ENCODE data around the gene CDC26.

Gene CDC26

DNA sequence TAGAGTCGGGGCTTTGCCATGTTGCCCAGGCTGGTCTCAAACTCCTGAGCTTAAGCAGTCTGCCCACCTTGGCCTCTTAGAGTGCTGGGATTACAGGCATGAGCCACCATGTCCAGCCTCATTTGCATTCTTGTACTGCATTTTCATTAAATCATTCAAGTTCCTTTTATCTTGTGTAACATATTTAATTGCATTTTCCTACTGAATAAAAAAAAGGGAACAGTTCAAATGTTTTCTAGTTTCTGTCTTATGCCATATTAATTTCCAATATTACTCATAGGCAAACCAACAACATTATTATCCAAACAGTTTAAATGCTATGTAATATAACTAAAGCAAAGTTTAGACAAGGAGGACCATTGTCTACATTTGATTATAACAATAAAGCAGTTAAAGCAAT, 47.9 kb downstream of the CDC26 start:
- H3K27me3 ChIP-seq (ENCODE audit: insufficient read depth, low read length): no peaks in the 10 kb centered on the region
- no peak overlapping the region for H4K8ac ChIP-seq (ENCODE audit: low read depth, low read length)
- H4K12ac ChIP-seq (ENCODE audit: low read depth, low read length): no peak overlapping the region
- H4K91ac ChIP-seq (ENCODE audit: low read depth, low read length): no peak overlapping the region
- H2AK5ac ChIP-seq (ENCODE audit: low read length): no peak overlapping the region
- no peak overlapping the region for H3K27ac ChIP-seq (ENCODE audit: low read depth, low read length)
- H3K9me3 ChIP-seq (ENCODE audit: insufficient read depth, low read depth, low read length): no peaks in the 10 kb centered on the region
- no peak overlapping the region for H3K23ac ChIP-seq (ENCODE audit: low read length)
- H2BK120ac ChIP-seq (ENCODE audit: insufficient read depth, low read length, poor library complexity): no peak overlapping the region
- no peak overlapping the region for H3K14ac ChIP-seq (ENCODE audit: low read length)
- H3K9ac ChIP-seq (ENCODE audit: low read length): no peak overlapping the region
- no CpG with 5 or more reads among the region's 1 CpG for whole genome bisulfite sequencing (ENCODE audit: extremely low coverage, insufficient coverage, insufficient read length)
- H2BK5ac ChIP-seq (ENCODE audit: low read depth, low read length, poor library complexity): no peak overlapping the region
- H3K4me3 ChIP-seq (ENCODE audit: low read depth, low read length): no peak overlapping the region
- peaks cover 3% of the 10 kb centered on the region for H3K79me2 ChIP-seq (ENCODE audit: control insufficient read depth, insufficient read depth, low read length, poor library complexity)
- H2BK12ac ChIP-seq (ENCODE audit: low read length): no peak overlapping the region
- no peak overlapping the region for H3K4me2 ChIP-seq (ENCODE audit: low read length)
- H3K36me3 ChIP-seq (ENCODE audit: control insufficient read depth in 1 of 2, insufficient read depth in 2 of 2, low read length in 2 of 2): peaks cover 0 to 7% of the 10 kb centered on the region in 2 experiments
- no peak overlapping the region for H2AFZ ChIP-seq (ENCODE audit: insufficient read depth, low read length, poor library complexity)
- H3K79me1 ChIP-seq (ENCODE audit: low read length): no peaks in the 10 kb centered on the region
- no peak overlapping the region for H3K18ac ChIP-seq (ENCODE audit: low read length)
- H3K4ac ChIP-seq (ENCODE audit: low read depth, low read length): no peak overlapping the region
- no peak for DNase-seq
- peaks cover 3% of the 10 kb centered on the region in 2 experiments for H3K4me1 ChIP-seq (ENCODE audit: control insufficient read depth in 1 of 2, insufficient read depth in 2 of 2, low read length in 2 of 2)

DNA sequence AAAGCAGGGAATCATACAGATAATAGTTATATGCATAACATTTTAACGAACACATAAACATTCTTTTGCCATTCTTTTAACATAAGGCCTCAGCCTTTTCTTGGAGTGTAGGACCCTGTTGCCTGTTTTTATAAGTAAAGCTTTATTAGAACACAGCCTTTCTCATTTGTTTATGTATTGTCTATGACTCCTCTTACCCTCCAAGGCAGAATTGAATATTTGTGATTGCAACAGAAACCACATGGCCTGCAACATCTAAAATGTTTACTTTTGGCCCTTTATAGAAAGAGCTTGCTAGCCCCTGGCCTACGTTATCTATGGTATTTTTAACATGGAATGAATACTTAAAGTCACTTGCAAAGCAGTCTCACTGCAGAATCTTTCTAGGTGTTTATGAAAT, 51.4 kb downstream of the CDC26 start:
- peaks cover 10% of the 10 kb centered on the region for H3K79me2 ChIP-seq (ENCODE audit: control insufficient read depth, insufficient read depth, low read length, poor library complexity)
- H3K4me2 ChIP-seq (ENCODE audit: low read length): no peak overlapping the region
- H3K4me3 ChIP-seq (ENCODE audit: low read depth, low read length): no peak overlapping the region
- DNase-seq: peak; percentile 54 to 83
- peaks cover 6 to 9% of the 10 kb centered on the region in 2 experiments for H3K4me1 ChIP-seq (ENCODE audit: control insufficient read depth in 1 of 2, insufficient read depth in 2 of 2, low read length in 2 of 2)
- H2BK5ac ChIP-seq (ENCODE audit: low read depth, low read length, poor library complexity): no peak overlapping the region
- H3K9me3 ChIP-seq (ENCODE audit: insufficient read depth, low read depth, low read length): no peaks in the 10 kb centered on the region
- no peak overlapping the region for H2AFZ ChIP-seq (ENCODE audit: insufficient read depth, low read length, poor library complexity)
- H3K27ac ChIP-seq (ENCODE audit: low read depth, low read length): no peak overlapping the region
- H2BK12ac ChIP-seq (ENCODE audit: low read length): no peak overlapping the region
- WGBS (ENCODE audit: extremely low coverage, insufficient coverage, insufficient read length): no CpG with 5 or more reads among the region's 2 CpGs
- no peak overlapping the region for H3K4ac ChIP-seq (ENCODE audit: low read depth, low read length)
- H3K36me3 ChIP-seq (ENCODE audit: control insufficient read depth in 1 of 2, insufficient read depth in 2 of 2, low read length in 2 of 2): peaks cover 0 to 7% of the 10 kb centered on the region in 2 experiments
- no peak overlapping the region for H3K14ac ChIP-seq (ENCODE audit: low read length)
- no peak overlapping the region for H4K8ac ChIP-seq (ENCODE audit: low read depth, low read length)
- no peak overlapping the region for H2AK5ac ChIP-seq (ENCODE audit: low read length)
- H3K79me1 ChIP-seq (ENCODE audit: low read length): peaks cover 6% of the 10 kb centered on the region
- H2BK120ac ChIP-seq (ENCODE audit: insufficient read depth, low read length, poor library complexity): no peak overlapping the region
- no peak overlapping the region for H3K23ac ChIP-seq (ENCODE audit: low read length)
- no peak overlapping the region for H3K9ac ChIP-seq (ENCODE audit: low read length)
- no peak overlapping the region for H3K18ac ChIP-seq (ENCODE audit: low read length)
- no peak overlapping the region for H4K12ac ChIP-seq (ENCODE audit: low read depth, low read length)
- no peaks in the 10 kb centered on the region for H3K27me3 ChIP-seq (ENCODE audit: insufficient read depth, low read length)
- no peak overlapping the region for H4K91ac ChIP-seq (ENCODE audit: low read depth, low read length)

DNA sequence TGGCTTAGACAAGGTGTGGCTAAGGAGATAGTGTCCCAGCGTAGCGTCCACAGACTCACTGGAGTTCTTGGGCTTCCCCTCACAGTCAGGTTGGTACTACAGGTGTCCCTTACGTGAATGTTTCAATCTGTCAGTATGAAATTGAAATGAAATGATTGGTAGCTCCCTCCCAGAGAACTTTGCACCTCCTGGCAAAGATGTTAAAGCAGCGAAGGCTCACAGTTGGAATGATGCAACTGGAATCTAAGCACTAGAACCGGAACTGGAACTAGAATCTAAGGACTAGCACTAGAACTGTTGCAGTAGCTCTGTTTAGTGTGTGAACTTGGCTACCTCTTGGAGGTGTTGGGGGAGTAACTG, 52.9 kb downstream of the CDC26 start:
- Histone ChIP-seq H3K79me1 (ENCODE audit: low read length) (peaks cover 6% of the 10 kb centered on the region), H3K9ac (ENCODE audit: low read length) (no peak overlapping the region), H2BK120ac (ENCODE audit: insufficient read depth, low read length, poor library complexity) (no peak overlapping the region), H3K36me3 (ENCODE audit: control insufficient read depth in 1 of 2, insufficient read depth in 2 of 2, low read length in 2 of 2) (peaks cover 0 to 7% of the 10 kb centered on the region in 2 experiments), H3K4ac (ENCODE audit: low read depth, low read length) (peak overlapping the region; percentile 23), H3K23ac (ENCODE audit: low read length) (no peak overlapping the region), H2AK5ac (ENCODE audit: low read length) (no peak overlapping the region), H3K79me2 (ENCODE audit: control insufficient read depth, insufficient read depth, low read length, poor library complexity) (peaks cover 10% of the 10 kb centered on the region), H4K91ac (ENCODE audit: low read depth, low read length) (peak overlapping the region; percentile 2), H3K14ac (ENCODE audit: low read length) (no peak overlapping the region), H3K27me3 (ENCODE audit: insufficient read depth, low read length) (no peaks in the 10 kb centered on the region), H2BK12ac (ENCODE audit: low read length) (no peak overlapping the region), H2AFZ (ENCODE audit: insufficient read depth, low read length, poor library complexity) (no peak overlapping the region), H3K4me2 (ENCODE audit: low read length) (peak overlapping the region; percentile 93), H2BK5ac (ENCODE audit: low read depth, low read length, poor library complexity) (no peak overlapping the region), H3K4me3 (ENCODE audit: low read depth, low read length) (peak overlapping the region; percentile 94), H4K12ac (ENCODE audit: low read depth, low read length) (no peak overlapping the region), H3K18ac (ENCODE audit: low read length) (peak overlapping the region; percentile 27), H3K4me1 (ENCODE audit: control insufficient read depth in 1 of 2, insufficient read depth in 2 of 2, low read length in 2 of 2) (peaks cover 6 to 9% of the 10 kb centered on the region in 2 experiments), H4K8ac (ENCODE audit: low read depth, low read length) (no peak overlapping the region), H3K9me3 (ENCODE audit: insufficient read depth, low read depth, low read length) (no peaks in the 10 kb centered on the region), H3K27ac (ENCODE audit: low read depth, low read length) (no peak overlapping the region)
- WGBS (ENCODE audit: extremely low coverage, insufficient coverage, insufficient read length): no CpG with 5 or more reads among the region's 5 CpGs
- DNase-seq: peak in 1 of 2 donors; percentile 50

DNA sequence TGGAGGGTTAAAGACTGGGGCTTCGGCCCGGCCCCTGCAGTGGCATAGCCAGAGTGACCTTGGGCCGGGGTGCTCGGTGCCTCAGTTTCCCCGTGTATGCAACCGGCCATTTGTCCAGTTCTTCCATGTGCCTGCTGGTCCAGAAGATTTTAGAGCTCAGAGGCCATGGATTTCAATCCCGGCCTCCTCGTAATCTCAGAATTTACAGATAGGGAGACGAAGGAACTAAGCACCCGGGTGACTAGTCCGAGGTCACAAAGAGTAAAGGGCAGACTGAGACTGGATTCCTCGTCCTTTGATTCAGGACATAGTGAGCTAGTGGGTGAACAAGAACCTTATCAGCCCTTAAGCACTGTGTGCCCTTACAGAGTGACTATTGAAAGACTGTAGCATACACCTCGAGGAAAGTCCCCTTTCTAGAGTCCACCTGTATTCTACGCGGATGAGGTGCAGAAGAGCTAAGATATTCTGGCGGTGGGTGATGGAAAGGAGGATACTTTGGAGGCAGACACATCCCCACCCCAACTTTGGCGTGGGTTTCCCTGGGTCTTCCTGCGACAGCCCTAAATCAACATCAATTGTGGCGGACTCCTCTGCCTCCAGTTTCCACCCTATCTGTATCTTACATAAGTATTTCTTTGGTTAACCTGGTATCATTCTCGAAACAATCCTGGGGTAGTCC, 53.4 kb downstream of the CDC26 start:
- Histone ChIP-seq H2BK12ac (ENCODE audit: low read length) (no peak overlapping the region), H3K4ac (ENCODE audit: low read depth, low read length) (peak overlapping the region; percentile 13), H2BK5ac (ENCODE audit: low read depth, low read length, poor library complexity) (peak overlapping the region; percentile 32), H4K91ac (ENCODE audit: low read depth, low read length) (peak overlapping the region; percentile 2), H3K79me1 (ENCODE audit: low read length) (peaks cover 6% of the 10 kb centered on the region), H4K8ac (ENCODE audit: low read depth, low read length) (peak overlapping the region; percentile 72), H3K18ac (ENCODE audit: low read length) (peak overlapping the region; percentile 7), H2AFZ (ENCODE audit: insufficient read depth, low read length, poor library complexity) (peak overlapping the region; percentile 38), H4K12ac (ENCODE audit: low read depth, low read length) (no peak overlapping the region), H3K79me2 (ENCODE audit: control insufficient read depth, insufficient read depth, low read length, poor library complexity) (peaks cover 10% of the 10 kb centered on the region), H3K4me1 (ENCODE audit: control insufficient read depth in 1 of 2, insufficient read depth in 2 of 2, low read length in 2 of 2) (peaks cover 6 to 9% of the 10 kb centered on the region in 2 experiments), H3K27ac (ENCODE audit: low read depth, low read length) (peak overlapping the region; percentile 7), H3K9ac (ENCODE audit: low read length) (peak overlapping the region; percentile 64), H2BK120ac (ENCODE audit: insufficient read depth, low read length, poor library complexity) (no peak overlapping the region), H3K9me3 (ENCODE audit: insufficient read depth, low read depth, low read length) (no peaks in the 10 kb centered on the region), H3K4me2 (ENCODE audit: low read length) (peak overlapping the region; percentile 93), H3K27me3 (ENCODE audit: insufficient read depth, low read length) (no peaks in the 10 kb centered on the region), H3K36me3 (ENCODE audit: control insufficient read depth in 1 of 2, insufficient read depth in 2 of 2, low read length in 2 of 2) (peaks cover 0 to 6% of the 10 kb centered on the region in 2 experiments), H2AK5ac (ENCODE audit: low read length) (no peak overlapping the region), H3K23ac (ENCODE audit: low read length) (peak overlapping the region; percentile 29), H3K4me3 (ENCODE audit: low read depth, low read length) (peak overlapping the region; percentile 94), H3K14ac (ENCODE audit: low read length) (peak overlapping the region; percentile 31)
- WGBS (ENCODE audit: extremely low coverage, insufficient coverage, insufficient read length): no CpG with 5 or more reads among the region's 20 CpGs
- peak in 1 of 2 donors; percentile 36 for DNase-seq
